GM10266 (cell line): ENCODE data around the gene ATP1A2.

Source experiments
- DNase-seq: peaks from one replicate; pipeline ENCODE4 v3.0.0; 2012; ENCODE audit errors: extremely low spot score
- CTCF ChIP-seq: IDR thresholded peaks from 2 replicates; pipeline ENCODE4 v1.5.1; 2012; ENCODE audit warnings: mild to moderate bottlenecking, low read depth; ENCODE audit not compliant: control insufficient read depth, insufficient read depth; ENCODE audit errors: missing control alignments

Gene ATP1A2

GRCh38 chr1:160115545-160116282 is at the start of gene ATP1A2:
Gene ATP1A2 (plus strand): TSS chr1:160115759. CDS start chr1:160115862, 103 bp downstream.
- no peak for TF ChIP-seq CTCF

GRCh38 chr1:160066829-160067745 is 48.5 kb upstream of the ATP1A2 start:
- no peak for DNase-seq

More at GRCh38 chr1:160115545-160116282, at the start of gene ATP1A2:
- DNase-seq, result no peak

GRCh38 chr1:160068225-160068624 is 47.3 kb upstream of the ATP1A2 start:
- DNase-seq, result no peak
- TF ChIP-seq CTCF, result no peak

More at GRCh38 chr1:160066829-160067745, 48.5 kb upstream of the ATP1A2 start:
- no peak for TF ChIP-seq CTCF

- no peak for TF ChIP-seq CTCF
- no peak for DNase-seq
These were observed 45.9 kb upstream of the ATP1A2 start, which contains the start of gene KCNJ10 for GRCh38 chr1:160069460-160070231. Gene KCNJ10 (minus strand): TSS chr1:160070160. CDS start chr1:160042532, 27,628 bp downstream.

- no peak for TF ChIP-seq CTCF
- DNase-seq, result peak; percentile 83
These were observed 45.1 kb upstream of the ATP1A2 start for GRCh38 chr1:160070243-160071163.

GRCh38 chr1:160071289-160071688 is 44.3 kb upstream of the ATP1A2 start:
- TF ChIP-seq CTCF, result no peak
- no peak for DNase-seq
